NCI-H345 treated with DMSO at 0.1 percent for 48 hours (cell line): Measurements from ENCODE around the gene DUSP2.
"Not testable (repeated sequence)": the region's sequence is repeated elsewhere in the genome, so short reads cannot be mapped to it uniquely, and the experiment has no call there.

Experiments
- DNase-seq: peaks from one replicate; lab custom pipeline; 2025; ENCODE audit not compliant: unreplicated experiment; lab: John Stamatoyannopoulos, UW

The DUSP2 gene

GRCh38 chr2:96163768-96164429 lies 18.7 kb upstream of the DUSP2 start:
- DNase-seq = no peak

- no peak for DNase-seq
Measured at GRCh38 chr2:96163415-96163767, 18.2 kb upstream of the DUSP2 start.

GRCh38 chr2:96161898-96162297 lies 16.7 kb upstream of the DUSP2 start:
- DNase-seq = no peak

GRCh38 chr2:96160366-96160765 lies 15.1 kb upstream of the DUSP2 start:
- DNase-seq = not testable (repeated sequence)

GRCh38 chr2:96159084-96159830 lies 14.0 kb upstream of the DUSP2 start:
- DNase-seq = no peak

- no peak for DNase-seq
Measured at GRCh38 chr2:96158554-96158940, 13.3 kb upstream of the DUSP2 start.

GRCh38 chr2:96157649-96158553 lies 12.7 kb upstream of the DUSP2 start:
- no peak for DNase-seq

- DNase-seq = no peak
Measured at GRCh38 chr2:96156926-96157648, 11.8 kb upstream of the DUSP2 start.

- DNase-seq = no peak
Measured at GRCh38 chr2:96156011-96156820, 11.0 kb upstream of the DUSP2 start.

- DNase-seq = no peak
Measured at GRCh38 chr2:96154506-96155380, 9.5 kb upstream of the DUSP2 start.

GRCh38 chr2:96153991-96154431 lies 8.8 kb upstream of the DUSP2 start:
- no peak for DNase-seq

- no peak for DNase-seq
Measured at GRCh38 chr2:96153291-96153713, 8.1 kb upstream of the DUSP2 start.

- DNase-seq = no peak
Measured at GRCh38 chr2:96152304-96153161, 7.3 kb upstream of the DUSP2 start.

GRCh38 chr2:96151595-96152303 lies 6.5 kb upstream of the DUSP2 start:
- DNase-seq = no peak

- no peak for DNase-seq
Measured at GRCh38 chr2:96150791-96151594, 5.8 kb upstream of the DUSP2 start.

GRCh38 chr2:96150007-96150640 lies 4.9 kb upstream of the DUSP2 start:
- DNase-seq = no peak
